ENCODE results near the gene EPB41L1. TPM values are rescaled to one million over a fixed set of nuclear protein-coding genes. Genes with fewer than 3 reads are reported as not detected.

EPB41L1 gene
- total RNA-seq, 1 experiment from 2014 or later: 8.6 TPM

- BruUV-seq (replicated peaks): no TSS peak
- H3K27ac ChIP-seq (ENCODE audit: low read length): no peak overlapping the region
- intact Hi-C loops (cut with micrococcal nuclease; ENCODE audit: unreplicated experiment): no loop called here
- in situ Hi-C loops (cut with HindIII; ENCODE audit: low pct_unique_long_range_greater_than_20kb, low sequenced_read_pairs): no loop called here
- no peak overlapping the region for H3K4me3 ChIP-seq (ENCODE audit: low read depth in 2 of 2, low read length in 2 of 2)
- no peaks in the 10 kb centered on the region for H3K36me3 ChIP-seq (ENCODE audit: control insufficient read depth, insufficient read depth, low read length)
- H3K27me3 ChIP-seq (ENCODE audit: control insufficient read depth, insufficient read depth, low read length): no peaks in the 10 kb centered on the region
- DNase-seq (ENCODE audit: low read depth, low spot score) (no peak), ATAC-seq (no peak)
- TF ChIP-seq CTCF (IDR thresholded peaks at IDR 0.05) (no peak), POLR2AphosphoS5 (IDR thresholded peaks at IDR 0.05; ENCODE audit: low read depth, low read length) (no peak), TCF7L2 (IDR thresholded peaks at IDR 0.05; ENCODE audit: low read depth, low read length) (no peak), SIN3A (IDR thresholded peaks at IDR 0.05; ENCODE audit: borderline replicate concordance, insufficient read depth, low read depth, low read length) (no peak), REST (IDR thresholded peaks at IDR 0.05; ENCODE audit: insufficient read depth in 1 of 2, low read depth in 2 of 2, low read length in 1 of 2) (no peak)
- no peaks in the 10 kb centered on the region for H3K9me3 ChIP-seq (ENCODE audit: control insufficient read depth, insufficient read depth, low read depth, low read length)
- ChIA-PET POLR2A (no interaction called here), CTCF (no interaction called here)
- H3K4me1 ChIP-seq (ENCODE audit: control insufficient read depth, insufficient read depth, low read length): no peaks in the 10 kb centered on the region; the same call in none of the 2 replicates
Observed at GRCh38 chr20:36152261-36152660, 2.3 kb upstream of the EPB41L1 start.

- Histone ChIP-seq H3K9me3 (ENCODE audit: control insufficient read depth, insufficient read depth, low read depth, low read length) (no peaks in the 10 kb centered on the region), H3K4me3 (ENCODE audit: low read depth in 2 of 2, low read length in 2 of 2) (no peak overlapping the region), H3K27ac (ENCODE audit: low read length) (no peak overlapping the region), H3K36me3 (ENCODE audit: control insufficient read depth, insufficient read depth, low read length) (no peaks in the 10 kb centered on the region), H3K27me3 (ENCODE audit: control insufficient read depth, insufficient read depth, low read length) (no peaks in the 10 kb centered on the region), H3K4me1 (ENCODE audit: control insufficient read depth, insufficient read depth, low read length) (no peaks in the 10 kb centered on the region; the same call in none of the 2 replicates)
- no peak for TF ChIP-seq TCF7L2 (IDR thresholded peaks at IDR 0.05; ENCODE audit: low read depth, low read length)
- no peak for TF ChIP-seq REST (IDR thresholded peaks at IDR 0.05; ENCODE audit: insufficient read depth in 1 of 2, low read depth in 2 of 2, low read length in 1 of 2)
- no peak for TF ChIP-seq CTCF (IDR thresholded peaks at IDR 0.05)
- TF ChIP-seq SIN3A (IDR thresholded peaks at IDR 0.05; ENCODE audit: borderline replicate concordance, insufficient read depth, low read depth, low read length): no peak
- TF ChIP-seq POLR2AphosphoS5 (IDR thresholded peaks at IDR 0.05; ENCODE audit: low read depth, low read length): no peak
- POLR2A ChIA-PET: no interaction called here
- ATAC-seq (no peak), DNase-seq (ENCODE audit: low read depth, low spot score) (no peak)
- CTCF ChIA-PET: no interaction called here
- BruUV-seq (replicated peaks): no TSS peak
- intact Hi-C loops (cut with micrococcal nuclease; ENCODE audit: unreplicated experiment) (no loop called here), in situ Hi-C loops (cut with HindIII; ENCODE audit: low pct_unique_long_range_greater_than_20kb, low sequenced_read_pairs) (no loop called here)
Observed at GRCh38 chr20:36153204-36153603, 1.3 kb upstream of the EPB41L1 start.

Data from Panc1 (cell line).